ENCODE data around the gene UBALD2. TPM values are rescaled to one million over a fixed set of nuclear protein-coding genes. Genes with fewer than 3 reads are reported as not detected.
"Not testable (repeated sequence)": the region's sequence is repeated elsewhere in the genome, so short reads cannot be mapped to it uniquely, and the experiment has no call there.

UBALD2 gene
- 38.4 TPM for total RNA-seq

- peak; percentile 99 for DNase-seq (ENCODE audit: low spot score)
- intact Hi-C loops (cut with DNase I), result no loop called here
- peak; percentile 97 for ATAC-seq
Measured at GRCh38 chr17:76264755-76265623, at the start of gene UBALD2. Gene UBALD2 (plus strand): TSS chr17:76265348. CDS start chr17:76265506, 158 bp downstream.

DNA sequence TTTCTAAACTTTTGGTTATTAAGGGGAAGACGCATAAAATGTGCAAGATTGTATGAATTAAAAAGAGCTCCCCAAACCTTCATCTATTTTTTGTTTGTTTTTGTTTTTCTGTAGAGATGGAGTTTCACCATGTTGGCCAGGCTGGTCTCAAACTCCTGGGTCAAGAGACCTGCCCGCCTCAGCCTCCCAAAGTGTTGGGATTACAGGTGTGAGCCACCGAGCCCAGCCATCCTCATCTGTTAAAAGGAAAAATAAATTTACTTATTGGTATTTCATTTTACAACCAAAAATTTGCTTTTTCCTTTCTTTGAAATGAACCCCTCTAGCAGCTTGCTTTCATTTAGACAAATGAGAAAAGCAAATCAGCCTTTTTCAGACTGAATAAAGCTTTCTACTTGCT, 48.1 kb upstream of the UBALD2 start:
- DNase-seq (ENCODE audit: low spot score), result no peak
- intact Hi-C loops (cut with DNase I), result no loop called here
- no peak for ATAC-seq

DNA sequence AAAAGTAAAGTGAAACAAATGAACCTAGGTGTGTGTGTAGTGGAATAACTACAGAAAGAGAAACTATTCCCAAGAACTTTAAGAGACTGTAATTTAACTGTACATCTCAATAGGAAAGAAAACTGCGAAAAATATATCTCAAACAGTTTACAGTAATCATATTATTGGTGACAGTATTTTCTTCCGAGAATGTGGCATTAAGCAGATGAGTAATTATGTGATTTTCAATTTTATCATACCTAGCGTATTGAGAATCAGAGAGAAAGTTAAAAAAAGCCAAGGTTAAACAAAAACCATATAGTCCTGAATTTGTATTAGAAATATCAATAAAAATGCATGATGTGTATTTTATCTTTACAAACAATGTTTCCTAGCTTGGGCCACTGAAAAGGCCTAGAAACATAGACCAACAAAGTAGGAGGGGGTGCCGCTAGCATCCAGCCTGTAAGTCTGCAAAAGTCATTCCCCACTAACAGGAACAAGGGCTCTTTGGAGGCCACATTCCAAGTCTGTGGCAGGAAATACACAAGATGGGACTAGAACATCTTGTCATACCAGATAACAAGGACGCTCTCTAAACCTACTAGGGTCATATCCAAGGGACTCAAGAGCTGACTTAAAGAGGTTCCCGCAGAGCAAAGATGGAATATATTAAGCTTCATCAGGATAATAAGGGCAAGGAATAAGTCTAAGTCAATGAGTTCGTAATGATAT, 45.3 kb upstream of the UBALD2 start:
- intact Hi-C loops (cut with DNase I), result no loop called here
- ATAC-seq, result no peak
- DNase-seq (ENCODE audit: low spot score), result no peak

GRCh38 chr17:76223802-76224201, 41.3 kb upstream of the UBALD2 start:
- intact Hi-C loops (cut with DNase I), result no loop called here
- ATAC-seq, result no peak
- no peak for DNase-seq (ENCODE audit: low spot score)

GRCh38 chr17:76225373-76226086, 39.6 kb upstream of the UBALD2 start:
- DNase-seq (ENCODE audit: low spot score); intact Hi-C loops (cut with DNase I); ATAC-seq: not testable (repeated sequence)

DNA sequence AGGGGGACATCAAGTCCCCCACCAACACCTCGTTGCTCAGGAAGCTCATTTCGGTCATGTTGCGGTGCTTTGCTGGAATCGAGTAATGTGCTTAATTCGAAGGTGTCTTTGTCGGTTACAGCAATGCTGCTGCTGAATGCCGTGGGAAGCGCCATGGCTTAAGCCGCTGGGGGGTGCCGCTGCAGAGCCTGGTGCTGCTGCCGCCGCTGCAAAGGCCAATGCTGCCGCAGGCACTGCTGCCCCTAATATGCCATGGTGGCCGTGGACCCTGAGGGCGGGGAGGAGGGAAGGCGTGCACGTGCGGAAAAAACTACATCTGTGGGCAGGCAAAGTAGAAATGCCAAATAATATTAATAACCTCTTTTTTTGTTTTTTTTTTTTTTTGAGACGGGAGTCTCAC, 38.4 kb upstream of the UBALD2 start:
- ATAC-seq; DNase-seq (ENCODE audit: low spot score); intact Hi-C loops (cut with DNase I): not testable (repeated sequence)

DNA sequence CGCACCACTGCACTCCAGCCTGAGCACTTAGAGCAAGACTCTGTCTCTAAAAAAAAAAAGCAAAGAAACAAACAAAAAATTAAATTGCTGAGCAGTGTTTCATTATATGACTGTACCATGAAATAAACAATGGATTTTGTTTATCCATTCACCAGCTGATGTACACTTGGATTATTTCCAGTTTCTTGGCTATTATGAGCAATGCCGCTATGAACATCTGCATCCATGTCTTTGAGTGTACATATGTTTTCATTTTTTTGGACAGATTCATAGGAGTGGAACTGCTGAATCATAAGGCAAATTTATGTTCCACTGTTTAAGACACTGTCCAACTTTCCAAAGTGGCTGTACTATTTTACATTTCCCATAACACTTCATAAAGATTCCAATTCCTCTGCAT, 32.8 kb upstream of the UBALD2 start:
- no peak for ATAC-seq
- intact Hi-C loops (cut with DNase I), result no loop called here

GRCh38 chr17:76233588-76234353, 31.4 kb upstream of the UBALD2 start:
- DNase-seq (ENCODE audit: low spot score) (no peak), ATAC-seq (no peak)
- intact Hi-C loops (cut with DNase I), result no loop called here

More for the DNA sequence above, 32.8 kb upstream of the UBALD2 start:
- DNase-seq (ENCODE audit: low spot score), result no peak

DNA sequence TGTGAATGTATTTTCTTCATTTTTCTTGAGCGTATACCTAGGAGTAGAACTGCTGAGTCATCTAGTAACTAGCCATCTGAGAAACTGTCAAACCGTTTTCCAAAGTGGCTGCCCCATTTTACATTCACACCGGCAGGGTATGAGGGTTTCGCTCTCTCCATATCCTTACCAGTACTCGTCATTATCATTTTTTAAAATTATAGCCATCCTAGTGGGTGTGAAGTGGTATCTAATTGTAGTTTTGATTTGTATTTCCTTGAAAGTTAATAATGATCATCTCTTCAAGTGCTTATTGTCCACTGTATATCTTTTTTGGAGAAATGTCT, 30.8 kb upstream of the UBALD2 start:
- DNase-seq (ENCODE audit: low spot score) (no peak), ATAC-seq (no peak)
- intact Hi-C loops (cut with DNase I), result no loop called here

GRCh38 chr17:76235883-76236282, 29.3 kb upstream of the UBALD2 start:
- ATAC-seq (no peak), DNase-seq (ENCODE audit: low spot score) (no peak)
- intact Hi-C loops (cut with DNase I), result no loop called here

- intact Hi-C loops (cut with DNase I), result no loop called here
- ATAC-seq, result no peak
- DNase-seq (ENCODE audit: low spot score), result no peak
Measured at GRCh38 chr17:76236603-76237002, 28.5 kb upstream of the UBALD2 start.

DNA sequence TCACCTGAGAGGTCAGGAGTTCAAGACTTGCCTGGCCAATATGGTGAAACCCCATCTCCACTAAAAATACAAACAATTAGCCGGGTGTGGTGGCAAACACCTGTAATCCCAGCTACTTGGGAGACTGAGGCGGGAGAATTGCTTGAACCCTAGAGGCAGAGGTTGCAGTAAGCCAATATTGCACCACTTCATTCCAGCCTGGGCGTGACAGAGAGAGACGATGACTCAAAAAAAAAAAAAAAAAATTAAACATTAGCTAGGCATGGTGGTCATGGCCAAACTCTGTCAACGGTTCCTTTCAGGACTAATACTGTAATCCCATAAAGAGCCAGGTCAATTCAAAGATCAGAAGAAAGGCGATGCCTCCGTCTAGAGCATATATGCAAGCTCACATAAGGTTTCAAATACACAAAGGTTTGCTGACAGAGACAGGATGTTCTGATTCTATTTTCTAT, 27.3 kb upstream of the UBALD2 start:
- DNase-seq (ENCODE audit: low spot score) (no peak), ATAC-seq (no peak)
- intact Hi-C loops (cut with DNase I), result no loop called here

DNA sequence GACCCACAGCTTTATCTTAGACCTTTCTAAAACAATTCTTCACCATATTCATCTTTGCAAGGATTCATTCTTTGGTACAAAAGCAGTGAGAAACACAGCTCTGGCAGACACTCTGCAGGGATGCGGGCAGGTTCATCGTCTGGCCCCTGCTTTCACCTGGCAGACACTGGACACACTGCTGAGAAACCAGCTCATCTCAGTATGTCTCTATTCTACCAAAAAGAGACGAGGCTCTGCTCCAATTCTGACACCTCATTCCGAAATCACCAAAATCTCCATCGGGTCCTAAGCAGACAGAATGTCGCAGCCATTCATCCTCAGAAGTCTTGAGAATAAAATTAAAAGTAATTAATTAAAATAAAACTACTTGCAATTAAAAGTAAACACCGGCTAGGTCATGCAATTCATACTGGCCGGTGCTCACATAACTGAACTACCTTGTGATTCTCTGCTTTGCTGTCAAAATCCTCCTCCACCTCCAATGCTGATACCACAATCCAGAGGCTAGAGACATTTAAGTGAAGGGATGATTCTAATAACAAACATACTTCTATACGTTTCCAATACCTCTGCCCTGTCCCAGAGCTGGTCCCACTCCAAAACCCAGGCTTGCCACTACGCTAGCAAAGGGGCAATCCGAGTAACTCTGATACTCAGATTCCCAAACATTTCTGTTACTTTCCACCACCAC, 26.2 kb upstream of the UBALD2 start:
- intact Hi-C loops (cut with DNase I), result no loop called here
- ATAC-seq (no peak), DNase-seq (ENCODE audit: low spot score) (no peak)

GRCh38 chr17:76239538-76240274, 25.4 kb upstream of the UBALD2 start:
- ATAC-seq, result no peak
- intact Hi-C loops (cut with DNase I), result no loop called here
- DNase-seq (ENCODE audit: low spot score), result no peak

DNA sequence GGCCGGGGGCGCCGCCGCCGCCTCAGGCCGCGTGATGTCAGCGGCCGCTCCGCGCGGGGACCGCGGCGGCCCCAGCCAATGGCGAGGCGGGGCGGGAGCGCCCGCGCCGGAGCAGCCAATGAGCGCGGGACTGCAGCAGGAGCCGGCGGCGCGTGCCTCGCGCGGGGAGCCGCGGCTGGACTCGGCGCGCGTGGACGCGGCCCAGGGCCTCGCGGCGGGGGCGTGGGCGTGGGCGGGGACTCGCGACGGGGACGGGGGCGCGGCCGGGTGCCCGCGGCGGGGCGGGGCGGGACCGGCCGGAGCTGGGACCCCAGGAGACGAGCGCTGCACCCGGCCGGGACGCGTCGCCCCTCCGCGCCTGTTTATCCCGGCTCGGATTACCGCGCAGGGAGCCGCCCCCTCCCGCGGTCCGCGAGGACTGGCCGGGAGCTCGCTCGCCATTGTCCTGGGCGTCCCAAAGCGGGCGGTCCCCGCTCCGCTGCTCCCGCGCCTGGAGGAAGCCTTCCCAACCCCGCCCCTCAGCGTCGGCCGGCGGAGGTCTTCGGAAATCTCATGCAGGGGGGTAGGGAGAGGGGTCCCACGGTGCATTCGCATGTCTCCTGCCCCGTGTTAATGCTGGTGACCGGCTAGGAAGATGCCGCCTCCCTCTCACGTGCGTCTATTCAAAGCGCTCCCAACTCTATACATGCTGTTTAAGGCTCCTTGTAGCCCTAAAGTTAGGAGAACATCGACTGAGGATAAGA, 24.5 kb upstream of the UBALD2 start, which contains the start of gene RNF157:
Gene RNF157 (minus strand): TSS at position 33 of the 743 bp plus-strand sequence. CDS start 253 bp downstream, outside the sequence.
- peak; percentile 69 for DNase-seq (ENCODE audit: low spot score)
- intact Hi-C loops (cut with DNase I), result no loop called here
- ATAC-seq, result peak; percentile 82

- intact Hi-C loops (cut with DNase I), result no loop called here
- peak; percentile 66 for ATAC-seq
- no peak for DNase-seq (ENCODE audit: low spot score)
Measured at GRCh38 chr17:76241204-76241538, 24.0 kb upstream of the UBALD2 start.

DNA sequence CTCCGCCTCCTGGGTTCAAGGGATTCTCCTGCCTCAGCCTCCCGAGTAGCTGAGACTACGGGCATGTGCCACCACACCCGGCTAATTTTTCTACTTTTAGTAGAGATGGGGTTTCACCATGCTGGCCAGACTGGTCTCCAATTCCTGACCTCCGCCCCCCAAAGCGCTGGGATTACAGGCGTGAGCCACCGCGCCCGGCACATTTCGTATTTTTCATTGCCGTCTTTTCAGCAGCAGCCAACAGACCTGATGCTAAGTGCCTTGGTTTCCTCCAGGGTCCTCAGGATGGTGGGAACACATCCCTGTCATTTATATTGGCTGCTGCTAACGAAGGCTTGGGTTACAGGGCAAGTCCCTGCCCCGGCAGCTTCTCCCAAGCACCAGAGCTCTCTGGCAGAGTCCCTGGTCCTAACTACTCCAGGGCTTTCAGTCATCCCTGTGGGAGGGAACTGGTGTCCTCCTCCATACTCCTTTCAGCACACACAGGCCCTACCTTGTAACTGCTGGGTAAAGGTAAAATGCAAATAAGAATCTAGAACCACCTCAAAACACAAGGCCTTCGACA, 23.4 kb upstream of the UBALD2 start:
- DNase-seq (ENCODE audit: low spot score) (no peak), ATAC-seq (no peak)
- intact Hi-C loops (cut with DNase I), result no loop called here

All from sciatic nerve (tissue), 2 donors.